NCI-H1105 treated with DMSO at 0.1 percent for 48 hours (cell line): Measurements from ENCODE around the gene GCAT.
A peak's percentile ranks its signal among the peaks of the same experiment; 100 is the strongest.

ENCODE experiments used
- DNase-seq: peaks from one replicate; lab custom pipeline; 2025; lab: John Stamatoyannopoulos, UW

The GCAT gene

GRCh38 chr22:37843741-37844089 is 36.0 kb downstream of the GCAT start:
- DNase-seq, result peak; percentile 41

GRCh38 chr22:37844904-37845329 is 37.2 kb downstream of the GCAT start:
- no peak for DNase-seq

GRCh38 chr22:37846433-37846832 is 38.7 kb downstream of the GCAT start:
- DNase-seq, result no peak

GRCh38 chr22:37848587-37849088 is 40.9 kb downstream of the GCAT start:
- no peak for DNase-seq

GRCh38 chr22:37849089-37849751 is 41.5 kb downstream of the GCAT start, which contains the start of gene EIF3L:
Gene EIF3L (plus strand): TSS chr22:37849419. CDS start chr22:37849450, 31 bp downstream.
- DNase-seq, result peak; percentile 80

GRCh38 chr22:37850801-37851200 is 43.1 kb downstream of the GCAT start:
- DNase-seq, result no peak

GRCh38 chr22:37852418-37852817 is 44.7 kb downstream of the GCAT start:
- DNase-seq, result no peak

- no peak for DNase-seq
These were observed 47.2 kb downstream of the GCAT start for GRCh38 chr22:37854946-37855345.

GRCh38 chr22:37855462-37855861 is 47.7 kb downstream of the GCAT start:
- DNase-seq, result no peak

GRCh38 chr22:37860796-37861421 is 53.2 kb downstream of the GCAT start:
- DNase-seq, result no peak

GRCh38 chr22:37862570-37863325 is 55.0 kb downstream of the GCAT start:
- DNase-seq, result no peak

GRCh38 chr22:37865510-37865909 is 57.8 kb downstream of the GCAT start:
- DNase-seq, result no peak
